ENCODE data around the gene MAN2B1.
A peak's percentile ranks its signal among the peaks of the same experiment; 100 is the strongest.
"Not testable (repeated sequence)": the region's sequence is repeated elsewhere in the genome, so short reads cannot be mapped to it uniquely, and the experiment has no call there.

The MAN2B1 gene

GRCh38 chr19:12666265-12667048, at the start of gene MAN2B1, which contains the start of gene WDR83:
TSS of gene MAN2B1 (minus strand) at chr19:12666742. CDS start at chr19:12666701, 41 bp downstream.
TSS of gene WDR83 (plus strand) at chr19:12666807. CDS start at chr19:12669791, 2,984 bp downstream.
- peak; percentile 76 for DNase-seq (ENCODE audit: low read depth)

DNA sequence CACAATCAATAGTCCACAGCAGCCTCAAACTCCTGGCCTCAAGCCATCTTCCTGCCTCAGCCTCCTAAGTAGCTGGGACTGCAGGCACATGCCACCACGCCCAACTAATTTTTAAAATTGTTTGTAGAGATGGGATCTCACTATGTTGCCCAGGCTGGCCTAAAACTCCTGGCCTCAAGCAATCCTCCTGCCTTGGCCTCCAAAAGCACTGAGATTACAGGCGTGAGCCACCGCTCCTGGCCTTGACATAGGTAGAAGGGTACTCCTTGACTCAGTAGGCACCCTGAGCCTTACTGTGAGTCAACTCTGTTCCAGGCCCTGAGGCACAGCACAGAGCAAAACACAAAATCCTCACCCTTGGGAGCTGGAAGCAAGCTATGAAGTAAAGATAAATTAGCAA, 49.4 kb upstream of the MAN2B1 start:
- no peak for DNase-seq (ENCODE audit: low read depth)

DNA sequence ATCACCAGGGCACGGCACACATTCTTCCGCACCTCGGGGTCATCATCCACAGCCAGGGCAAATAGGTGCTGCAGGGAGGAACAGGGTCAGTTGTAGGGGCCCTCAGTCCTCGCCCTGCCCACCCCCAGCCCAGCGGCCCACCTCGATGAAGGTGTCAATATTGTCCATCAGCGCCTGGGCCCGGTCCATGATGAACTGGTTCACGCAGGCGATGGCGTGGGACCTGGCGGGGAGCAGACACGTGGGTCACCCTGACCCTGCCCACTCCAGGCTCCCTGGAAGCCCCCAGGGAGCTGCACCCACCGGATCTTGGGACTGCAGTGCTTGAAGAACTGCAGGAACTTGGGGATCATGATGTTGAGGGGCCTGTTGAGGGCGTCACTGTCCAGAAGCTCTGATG, 48.6 kb upstream of the MAN2B1 start:
- DNase-seq (ENCODE audit: low read depth): no peak

GRCh38 chr19:12713304-12713703, 46.8 kb upstream of the MAN2B1 start:
- not testable (repeated sequence) for DNase-seq (ENCODE audit: low read depth)

DNA sequence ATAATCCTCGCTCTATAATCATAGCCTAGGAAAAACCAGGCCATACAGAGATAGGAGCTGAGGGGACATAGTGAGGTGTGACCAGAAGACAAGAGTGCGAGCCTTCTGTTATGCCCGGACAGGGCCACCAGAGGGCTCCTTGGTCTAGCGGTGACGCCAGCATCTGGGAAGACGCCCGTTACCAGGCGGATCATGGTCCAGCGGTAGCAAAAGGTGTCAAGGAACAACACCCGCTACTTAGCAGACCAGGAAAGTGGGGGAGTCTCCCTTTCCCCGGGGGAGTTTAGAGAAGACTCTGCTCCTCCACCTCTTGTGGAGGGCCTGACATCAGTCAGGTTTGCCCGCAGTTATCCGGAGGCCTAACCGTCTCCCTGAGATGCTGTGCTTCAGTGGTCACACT, 45.5 kb upstream of the MAN2B1 start:
- not testable (repeated sequence) for DNase-seq (ENCODE audit: low read depth)

- no peak for DNase-seq (ENCODE audit: low read depth)
Observed at GRCh38 chr19:12711187-12711586, 44.6 kb upstream of the MAN2B1 start.

DNA sequence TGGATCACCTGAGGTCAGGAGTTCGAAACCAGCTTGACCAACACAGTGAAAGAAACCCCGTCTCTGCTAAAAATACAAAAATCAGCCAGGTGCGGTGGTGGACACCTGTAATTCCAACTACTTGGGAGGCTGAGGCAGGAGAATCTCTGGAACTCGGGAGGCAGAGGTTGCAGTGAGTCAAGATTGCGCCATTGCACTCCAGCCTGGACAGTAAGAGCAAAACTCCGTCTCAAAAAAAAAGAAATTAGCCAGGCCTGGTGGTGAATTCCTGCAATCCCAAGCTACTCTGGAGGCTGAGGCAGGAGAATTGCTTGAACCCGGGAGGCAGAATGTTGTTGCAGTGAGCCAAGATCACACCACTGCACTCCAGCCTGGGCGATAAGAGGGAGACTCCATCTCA, 42.1 kb upstream of the MAN2B1 start:
- no peak for DNase-seq (ENCODE audit: low read depth)

GRCh38 chr19:12706332-12706718, 39.8 kb upstream of the MAN2B1 start:
- DNase-seq (ENCODE audit: low read depth): no peak

DNA sequence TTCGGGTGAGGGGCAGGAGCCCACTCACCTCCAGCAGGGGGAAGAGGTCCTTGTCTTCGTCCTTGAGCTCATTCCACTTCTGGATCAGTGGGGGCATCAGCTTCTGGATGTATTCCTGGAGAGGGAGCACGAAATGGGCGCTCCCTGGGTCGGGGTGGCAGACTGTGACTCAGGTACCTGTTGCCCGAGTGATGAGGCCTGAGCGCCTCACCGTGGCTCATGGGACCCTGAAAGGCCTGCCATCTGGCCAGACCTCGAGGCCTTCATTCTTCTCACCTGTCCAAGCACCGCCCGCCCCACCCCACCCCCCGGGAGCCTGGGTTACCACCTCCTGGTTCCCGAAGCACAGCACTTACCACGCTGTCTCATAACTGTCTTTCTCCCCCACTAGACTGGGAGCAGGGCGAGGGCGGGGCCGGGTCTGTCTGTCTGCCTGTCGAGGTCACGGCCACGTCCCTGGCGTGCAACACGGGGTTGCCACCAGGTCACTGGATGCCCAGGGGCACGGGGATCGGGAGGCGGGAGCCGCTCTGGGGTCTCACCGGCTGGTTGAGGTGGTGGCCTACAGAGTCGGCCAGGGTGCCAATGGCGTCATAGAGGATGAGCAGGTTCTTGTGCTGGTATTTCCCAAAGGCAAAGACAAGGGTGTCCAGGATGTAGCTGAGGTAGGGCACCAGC, 39.3 kb upstream of the MAN2B1 start:
- DNase-seq (ENCODE audit: low read depth): no peak

GRCh38 chr19:12705169-12705568, 38.6 kb upstream of the MAN2B1 start:
- DNase-seq (ENCODE audit: low read depth): no peak

DNA sequence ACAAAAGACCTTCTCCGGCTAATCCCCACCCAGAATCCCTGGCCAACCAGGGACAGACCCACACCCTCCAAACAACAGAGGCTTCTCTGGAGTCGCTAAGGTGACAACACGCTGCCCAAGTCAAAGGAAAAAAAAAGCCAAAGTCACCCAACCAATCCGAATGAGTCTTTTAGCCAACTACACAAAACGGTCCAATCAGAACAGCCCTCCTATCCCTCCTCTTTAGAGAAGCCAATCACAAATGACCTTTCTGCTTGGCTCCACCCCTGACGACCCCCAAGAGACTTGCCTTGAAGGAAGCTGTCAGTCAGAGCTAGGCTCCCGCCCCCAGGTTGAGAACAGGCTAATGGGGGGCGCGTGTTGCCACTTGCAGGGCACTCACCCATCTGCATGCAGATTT, 36.5 kb upstream of the MAN2B1 start:
- DNase-seq (ENCODE audit: low read depth): no peak

DNA sequence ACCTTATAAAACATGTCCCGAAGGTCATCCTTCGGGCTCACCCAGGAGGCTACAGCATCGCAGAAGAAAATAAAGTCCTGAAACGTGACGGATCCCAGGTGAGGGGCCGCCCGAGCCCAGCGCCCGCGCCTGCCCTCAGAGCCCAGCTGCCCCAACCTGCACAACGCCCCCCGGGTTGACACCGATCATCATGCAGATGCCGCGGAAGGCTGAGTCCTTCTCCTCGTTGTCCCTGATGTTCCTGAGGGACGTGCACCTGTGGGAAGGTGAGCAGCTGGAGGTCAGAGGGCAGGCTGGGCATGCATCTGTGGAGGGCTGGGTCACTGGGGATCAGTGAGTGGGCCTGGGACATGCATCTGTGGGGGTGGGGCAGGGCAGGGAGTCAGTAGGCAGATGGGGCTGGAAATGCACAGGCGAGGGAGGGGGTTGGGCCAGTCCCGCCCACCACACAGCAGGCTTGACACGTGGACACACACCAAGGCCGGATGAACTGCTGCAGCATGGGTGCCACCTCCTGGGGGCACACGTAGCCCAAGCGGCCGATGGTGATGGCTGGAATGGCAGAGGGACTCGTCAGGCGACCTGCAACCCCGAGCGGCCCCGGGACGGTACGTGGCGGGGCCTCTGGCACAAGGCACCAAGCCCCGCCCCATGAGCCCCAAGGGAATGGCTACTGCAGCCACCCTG, 35.2 kb upstream of the MAN2B1 start:
- no peak for DNase-seq (ENCODE audit: low read depth)

DNA sequence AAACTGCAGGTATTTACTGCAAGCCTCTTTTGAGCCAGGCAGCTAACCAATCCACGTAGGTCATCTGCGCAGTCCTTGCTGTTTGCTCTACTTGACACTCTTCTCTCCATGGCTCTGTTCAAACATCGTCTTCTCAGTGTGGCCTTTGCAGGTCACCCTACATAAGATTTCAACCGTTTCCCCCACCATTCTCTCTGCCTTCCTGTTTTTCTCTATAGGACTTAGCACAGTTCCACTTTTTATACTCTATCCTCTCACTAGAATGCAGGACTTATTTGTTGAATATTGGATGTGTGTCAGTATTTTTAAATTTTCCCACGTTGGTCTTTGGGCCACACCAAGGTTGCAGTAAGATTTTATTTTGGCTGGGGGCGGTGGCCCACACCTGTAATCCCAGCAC, 31.6 kb upstream of the MAN2B1 start:
- DNase-seq (ENCODE audit: low read depth): no peak

GRCh38 chr19:12697425-12697824, 30.9 kb upstream of the MAN2B1 start:
- DNase-seq (ENCODE audit: low read depth): not testable (repeated sequence)

GRCh38 chr19:12696366-12697335, 30.1 kb upstream of the MAN2B1 start, which contains the start of gene FBXW9:
TSS of gene FBXW9 (minus strand) at chr19:12696631. CDS start at chr19:12696581, 50 bp downstream.
- peak; percentile 97 for DNase-seq (ENCODE audit: low read depth)

DNA sequence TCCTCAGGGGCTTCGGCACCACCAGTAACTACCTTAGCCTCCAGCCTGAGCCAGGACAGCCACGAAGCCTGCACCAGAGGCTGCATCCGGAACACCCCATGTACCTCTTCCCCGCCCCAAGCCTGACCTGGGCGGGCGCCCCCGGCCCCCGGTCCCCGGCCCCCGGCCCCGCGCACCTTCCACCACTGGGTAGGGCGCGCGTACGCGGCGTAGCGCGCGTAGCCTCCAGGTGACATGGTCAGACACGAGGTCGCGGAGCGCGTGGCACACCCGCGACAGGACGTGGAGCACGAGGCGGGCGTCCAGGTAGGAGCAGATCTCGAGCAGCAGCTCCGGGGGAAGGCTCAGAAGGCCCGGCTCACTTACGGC, 29.4 kb upstream of the MAN2B1 start:
- DNase-seq (ENCODE audit: low read depth): no peak

- DNase-seq (ENCODE audit: low read depth): no peak
Observed at GRCh38 chr19:12695514-12695913, 29.0 kb upstream of the MAN2B1 start.

- no peak for DNase-seq (ENCODE audit: low read depth)
Observed at GRCh38 chr19:12695096-12695495, 28.6 kb upstream of the MAN2B1 start.

DNA sequence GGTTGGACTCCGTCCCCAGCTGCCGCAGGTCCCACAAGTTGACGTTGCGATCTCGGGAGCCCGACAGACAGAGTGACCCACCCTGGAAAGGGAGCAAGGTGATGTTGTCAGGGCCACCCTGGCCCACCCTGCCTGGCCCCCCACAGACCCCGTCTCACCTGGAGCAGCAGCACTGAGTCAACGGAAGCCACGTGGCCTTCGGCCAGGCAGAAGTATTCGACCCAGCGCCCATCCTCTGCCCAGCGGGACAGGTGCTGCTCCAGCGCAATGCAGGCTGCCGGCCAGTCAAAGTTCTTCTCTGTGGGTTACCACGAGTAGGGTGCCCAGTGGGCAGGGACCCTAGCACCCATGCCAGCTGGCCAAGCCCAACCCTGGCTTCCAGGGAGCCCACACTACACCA, 28.1 kb upstream of the MAN2B1 start:
- no peak for DNase-seq (ENCODE audit: low read depth)

DNA sequence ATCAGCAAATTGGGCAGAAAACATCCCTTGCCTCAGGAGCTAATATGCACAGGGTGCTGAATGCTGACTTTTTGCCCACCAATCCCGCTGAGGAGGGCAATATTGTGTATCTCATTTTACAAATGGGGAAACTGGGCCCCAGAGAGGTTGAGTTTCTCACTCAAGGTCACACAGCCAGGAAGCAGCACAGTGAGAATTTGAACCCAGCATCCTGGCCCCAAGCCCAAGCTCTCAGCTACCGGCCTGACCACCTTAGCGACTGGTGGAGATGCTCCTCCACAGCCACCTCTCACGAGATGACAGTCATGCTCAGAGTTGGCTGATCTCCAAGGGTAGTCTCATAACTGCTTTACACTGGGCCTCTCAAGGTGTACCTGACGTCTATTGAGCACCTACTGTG, 26.4 kb upstream of the MAN2B1 start:
- no peak for DNase-seq (ENCODE audit: low read depth)

- DNase-seq (ENCODE audit: low read depth): no peak
Observed at GRCh38 chr19:12689581-12690216, 23.2 kb upstream of the MAN2B1 start.

All from activated T-cell treated with anti-CD3 and anti-CD28 coated beads for 24 hours (primary cell).